HG02981 (cell line): ENCODE measurements around the gene HMX1.

Experiments used
- ATAC-seq: cut with Tn5 transposase; IDR thresholded peaks from one replicate; pipeline ENCODE4 v1.9.1; 2021; ENCODE audit warnings: mild to moderate bottlenecking, moderate library complexity; ENCODE audit not compliant: unreplicated experiment

Gene HMX1

GRCh38 chr4:8893227-8893623 is 21.6 kb upstream of the HMX1 start:
- no peak for ATAC-seq

GRCh38 chr4:8892556-8893226 is 21.1 kb upstream of the HMX1 start:
- no peak for ATAC-seq

- no peak for ATAC-seq
Observed at GRCh38 chr4:8891646-8892555, 20.3 kb upstream of the HMX1 start.

- no peak for ATAC-seq
Observed at GRCh38 chr4:8891255-8891645, 19.6 kb upstream of the HMX1 start.

- no peak for ATAC-seq
Observed at GRCh38 chr4:8888856-8889255, 17.2 kb upstream of the HMX1 start.

- no peak for ATAC-seq
Observed at GRCh38 chr4:8886612-8887406, 15.2 kb upstream of the HMX1 start.

- no peak for ATAC-seq
Observed at GRCh38 chr4:8882239-8882638, 10.6 kb upstream of the HMX1 start.

- ATAC-seq: no peak
Observed at GRCh38 chr4:8880851-8881250, 9.2 kb upstream of the HMX1 start.

- ATAC-seq: no peak
Observed at GRCh38 chr4:8879574-8879973, 7.9 kb upstream of the HMX1 start.

- no peak for ATAC-seq
Observed at GRCh38 chr4:8878421-8878820, 6.8 kb upstream of the HMX1 start.

GRCh38 chr4:8877780-8878040 is 6.1 kb upstream of the HMX1 start:
- ATAC-seq: no peak

GRCh38 chr4:8876982-8877779 is 5.5 kb upstream of the HMX1 start:
- no peak for ATAC-seq

- ATAC-seq: no peak
Observed at GRCh38 chr4:8874896-8875680, 3.4 kb upstream of the HMX1 start.

- ATAC-seq: no peak
Observed at GRCh38 chr4:8874003-8874895, 2.6 kb upstream of the HMX1 start.

GRCh38 chr4:8872402-8873291 is 1.0 kb upstream of the HMX1 start:
- ATAC-seq: no peak

- ATAC-seq: no peak
Observed at GRCh38 chr4:8870647-8871416, 807 bp downstream of the HMX1 start.

GRCh38 chr4:8869898-8870646 is 1.6 kb downstream of the HMX1 start:
- ATAC-seq: no peak
